Tongue (tissue), 1 donor: Measurements from ENCODE around the gene OR1N1. TPM values are rescaled to one million over a fixed set of nuclear protein-coding genes. Genes with fewer than 3 reads are reported as not detected.

ENCODE experiments used
- total RNA-seq: library from RNA; depleted of rRNA; stranded (reverse); fragments of >200 nt; gene quantifications from one replicate; pipeline ENCODE4 v1.2.3, GENCODE V29; 2014

The OR1N1 gene
- total RNA-seq, 1 donor from 2014 or later: not detected

Other genes starting within 250 kb of the OR1N1 start
- 5.0 TPM for gene PTGS1, start 156.3 kb downstream of the OR1N1 start, total RNA-seq
- not detected for gene OR1J1, start 49.4 kb downstream of the OR1N1 start, total RNA-seq
- gene OR1J2, start 16.5 kb downstream of the OR1N1 start, total RNA-seq: not detected
- not detected for gene OR1J4, start 8.2 kb downstream of the OR1N1 start, total RNA-seq
- gene OR1N2, start 25.8 kb upstream of the OR1N1 start, total RNA-seq: not detected
- not detected for gene OR1L8, start 56.1 kb upstream of the OR1N1 start, total RNA-seq
- gene OR1Q1, start 87.4 kb upstream of the OR1N1 start, total RNA-seq: not detected
- not detected for gene OR1B1, start 130.3 kb upstream of the OR1N1 start, total RNA-seq
- not detected for gene OR1L1, start 134.4 kb upstream of the OR1N1 start, total RNA-seq
- gene OR1L3, start 147.8 kb upstream of the OR1N1 start, total RNA-seq: not detected
- gene OR1L4, start 196.7 kb upstream of the OR1N1 start, total RNA-seq: not detected
- gene OR1L6, start 215.0 kb upstream of the OR1N1 start, total RNA-seq: not detected